ENCODE data around the gene LRRC8E. TPM values are rescaled to one million over a fixed set of nuclear protein-coding genes. Genes with fewer than 3 reads are reported as not detected.

Gene LRRC8E
- total RNA-seq, 1 experiment from 2014 or later: 30.8 TPM

- no peak for DNase-seq (ENCODE audit: low spot score)
Observed at GRCh38 chr19:7868326-7868670, 20.0 kb upstream of the LRRC8E start.

- peak; percentile 62 for DNase-seq (ENCODE audit: low spot score)
Observed at GRCh38 chr19:7868671-7869452, 19.4 kb upstream of the LRRC8E start.

- no peak for DNase-seq (ENCODE audit: low spot score)
Observed at GRCh38 chr19:7869453-7869909, 18.8 kb upstream of the LRRC8E start.

GRCh38 chr19:7869910-7870511, 18.3 kb upstream of the LRRC8E start:
- DNase-seq (ENCODE audit: low spot score): no peak

GRCh38 chr19:7870571-7871436, 17.5 kb upstream of the LRRC8E start:
- peak; percentile 79 for DNase-seq (ENCODE audit: low spot score)

GRCh38 chr19:7871437-7872305, 16.6 kb upstream of the LRRC8E start:
- peak; percentile 96 for DNase-seq (ENCODE audit: low spot score)

GRCh38 chr19:7872306-7873204, 15.8 kb upstream of the LRRC8E start:
- no peak for DNase-seq (ENCODE audit: low spot score)

GRCh38 chr19:7873304-7874075, 14.8 kb upstream of the LRRC8E start:
- DNase-seq (ENCODE audit: low spot score): no peak

- DNase-seq (ENCODE audit: low spot score): peak; percentile 64
Observed at GRCh38 chr19:7874076-7874896, 14.0 kb upstream of the LRRC8E start, which contains the start of gene PRR36. TSS of gene PRR36 (minus strand) at chr19:7874390. CDS start at chr19:7873689, 701 bp downstream.

GRCh38 chr19:7874897-7875273, 13.4 kb upstream of the LRRC8E start:
- DNase-seq (ENCODE audit: low spot score): no peak

- DNase-seq (ENCODE audit: low spot score): no peak
Observed at GRCh38 chr19:7877249-7877836, 11.0 kb upstream of the LRRC8E start.

- DNase-seq (ENCODE audit: low spot score): no peak
Observed at GRCh38 chr19:7879111-7879807, 9.1 kb upstream of the LRRC8E start.

GRCh38 chr19:7879836-7880235, 8.5 kb upstream of the LRRC8E start:
- DNase-seq (ENCODE audit: low spot score): no peak

- DNase-seq (ENCODE audit: low spot score): no peak
Observed at GRCh38 chr19:7881910-7882309, 6.4 kb upstream of the LRRC8E start.

GRCh38 chr19:7883105-7883504, 5.2 kb upstream of the LRRC8E start:
- no peak for DNase-seq (ENCODE audit: low spot score)

GRCh38 chr19:7883796-7884570, 4.3 kb upstream of the LRRC8E start:
- no peak for DNase-seq (ENCODE audit: low spot score)

GRCh38 chr19:7885818-7886217, 2.5 kb upstream of the LRRC8E start:
- DNase-seq (ENCODE audit: low spot score): no peak
